Psoas muscle (tissue), 8 donors: ENCODE data around the gene NT5DC1. TPM values are rescaled to one million over a fixed set of nuclear protein-coding genes. Genes with fewer than 3 reads are reported as not detected.

Experiments
- ATAC-seq, 4 donors: fragments of 200-7000 bp; cut with Tn5 transposase; one replicate each; pipeline ENCODE4 v1.9.1; 2020; ENCODE audit warnings: moderate library complexity in 3 of 4, mild to moderate bottlenecking in 2 of 4
- DNase-seq, 2 donors: peaks; one replicate each; pipeline ENCODE4 v3.0.0-alpha.2; 2020
- H3K27ac ChIP-seq: fragments of 200-600 bp; one replicate; pipeline ENCODE4 v1.8.0; 2022
- H3K27me3 ChIP-seq, 3 donors: fragments of 200-600 bp in 1 of 3; one replicate each; pipeline versions ENCODE4 v1.6.1 to v1.8.0; 2013 to 2022; ENCODE audit warnings: low read length in 2 of 3, mild to moderate bottlenecking in 2 of 3, moderate library complexity in 1 of 3; ENCODE audit not compliant: insufficient read depth in 3 of 3
- H3K36me3 ChIP-seq, 2 donors: fragments of 200-600 bp in 1 of 2; one replicate each; pipeline versions ENCODE4 v1.6.1 to v1.8.0; 2013 to 2022; ENCODE audit warnings: low read depth in 1 of 2, mild to moderate bottlenecking in 1 of 2, moderate library complexity in 1 of 2; ENCODE audit not compliant: insufficient read depth in 1 of 2
- H3K4me1 ChIP-seq: fragments of 200-600 bp; one replicate; pipeline ENCODE4 v1.8.0; 2022
- H3K4me3 ChIP-seq: fragments of 200-600 bp; one replicate; pipeline ENCODE4 v1.8.0; 2022; ENCODE audit warnings: mild to moderate bottlenecking
- H3K9me3 ChIP-seq: fragments of 200-600 bp; one replicate; pipeline ENCODE4 v1.8.0; 2022
- WGBS, 3 donors: extraction: QIAGEN DNeasy Blood & Tissue Kit; methylation state at CpG; one replicate each; pipeline versions ENCODE4 v1.1.6 to v1.1.7; 2013; 5-methylcytosine and 5-hydroxymethylcytosine counted together
- intact Hi-C, 2 donors: fragments of 100-400 bp; cut with DNase I; formaldehyde crosslinking; loops; one replicate each; pipeline versions ENCODE4 v1.11.0 to v1.14.2; 2022
- polyA plus RNA-seq, 3 donors: library from polyadenylated mRNA; stranded (reverse); fragments of 200-250 nt; gene quantifications; one replicate each; pipeline ENCODE4 v1.2.3, GENCODE V29; 2013
- total RNA-seq, 4 donors: library from RNA; stranded (reverse); fragmentation: NEBNext Ultra II Directional in 2 of 4; extraction: Animal tissue kit (Norgen Biotek cat#: 25700) in 2 of 4; gene quantifications; one replicate each; pipeline versions ENCODE4 v1.2.1 to v1.2.4, GENCODE V29; 2021 to 2023
- TF ChIP-seq, protein P1 (sequence below): fragments of 200-600 bp; IDR thresholded peaks from one replicate; pipeline ENCODE4 v1.8.0; 2022; ENCODE audit warnings: antibody characterized with exemption
- donor health status: healthy with polysubstance abuse.
- donor health status: DM: no; HTN: no; CAD: no; lungs with moderate emphysema.
- donor health status: Bipolar disorder and iron deficiency.
- donor health status: healthy.
- donor health status: DM: yes; HTN: yes; CAD: no.
- donor health status: DM: no; HTN: no; CAD: no.
- donor health status: DM: no; HTN: no; CAD: no.
- donor health status: DM: yes; HTN: yes; CAD: no.

The NT5DC1 gene
- total and polyA plus RNA-seq, 7 donors: 4.6 to 30.9 (median 26.7) TPM

- no peak overlapping the region for H3K4me3 ChIP-seq
- no peak for ATAC-seq
- intact Hi-C loops: no loop called here
- H3K27me3 ChIP-seq: no peaks in the 10 kb centered on the region
- H3K4me1 ChIP-seq: peaks cover 23% of the 10 kb centered on the region
- no peaks in the 10 kb centered on the region for H3K36me3 ChIP-seq
- H3K9me3 ChIP-seq: no peaks in the 10 kb centered on the region
- 68 to 91% (median 76%) methylated on average over 2 of the region's 2 CpGs for WGBS, 3 donors
- DNase-seq: no peak
- no peak overlapping the region for H3K27ac ChIP-seq
- TF ChIP-seq, protein P1, sequence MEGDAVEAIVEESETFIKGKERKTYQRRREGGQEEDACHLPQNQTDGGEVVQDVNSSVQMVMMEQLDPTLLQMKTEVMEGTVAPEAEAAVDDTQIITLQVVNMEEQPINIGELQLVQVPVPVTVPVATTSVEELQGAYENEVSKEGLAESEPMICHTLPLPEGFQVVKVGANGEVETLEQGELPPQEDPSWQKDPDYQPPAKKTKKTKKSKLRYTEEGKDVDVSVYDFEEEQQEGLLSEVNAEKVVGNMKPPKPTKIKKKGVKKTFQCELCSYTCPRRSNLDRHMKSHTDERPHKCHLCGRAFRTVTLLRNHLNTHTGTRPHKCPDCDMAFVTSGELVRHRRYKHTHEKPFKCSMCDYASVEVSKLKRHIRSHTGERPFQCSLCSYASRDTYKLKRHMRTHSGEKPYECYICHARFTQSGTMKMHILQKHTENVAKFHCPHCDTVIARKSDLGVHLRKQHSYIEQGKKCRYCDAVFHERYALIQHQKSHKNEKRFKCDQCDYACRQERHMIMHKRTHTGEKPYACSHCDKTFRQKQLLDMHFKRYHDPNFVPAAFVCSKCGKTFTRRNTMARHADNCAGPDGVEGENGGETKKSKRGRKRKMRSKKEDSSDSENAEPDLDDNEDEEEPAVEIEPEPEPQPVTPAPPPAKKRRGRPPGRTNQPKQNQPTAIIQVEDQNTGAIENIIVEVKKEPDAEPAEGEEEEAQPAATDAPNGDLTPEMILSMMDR: no peak
Measured at GRCh38 chr6:116205281-116205680, 104.6 kb downstream of the NT5DC1 start.

- intact Hi-C loops: no loop called here
- H3K36me3 ChIP-seq: no peaks in the 10 kb centered on the region
- no peak for DNase-seq
- H3K27ac ChIP-seq: no peak overlapping the region
- no peak overlapping the region for H3K4me3 ChIP-seq
- no peaks in the 10 kb centered on the region for H3K27me3 ChIP-seq
- TF ChIP-seq, protein P1: no peak
- WGBS, 3 donors: 94 to 95% (median 95%) methylated on average over 1 of the region's 1 CpG
- no peaks in the 10 kb centered on the region for H3K9me3 ChIP-seq
- H3K4me1 ChIP-seq: peaks cover 12% of the 10 kb centered on the region
- no peak for ATAC-seq
Measured at GRCh38 chr6:116206231-116206903, 105.7 kb downstream of the NT5DC1 start.

DNA sequence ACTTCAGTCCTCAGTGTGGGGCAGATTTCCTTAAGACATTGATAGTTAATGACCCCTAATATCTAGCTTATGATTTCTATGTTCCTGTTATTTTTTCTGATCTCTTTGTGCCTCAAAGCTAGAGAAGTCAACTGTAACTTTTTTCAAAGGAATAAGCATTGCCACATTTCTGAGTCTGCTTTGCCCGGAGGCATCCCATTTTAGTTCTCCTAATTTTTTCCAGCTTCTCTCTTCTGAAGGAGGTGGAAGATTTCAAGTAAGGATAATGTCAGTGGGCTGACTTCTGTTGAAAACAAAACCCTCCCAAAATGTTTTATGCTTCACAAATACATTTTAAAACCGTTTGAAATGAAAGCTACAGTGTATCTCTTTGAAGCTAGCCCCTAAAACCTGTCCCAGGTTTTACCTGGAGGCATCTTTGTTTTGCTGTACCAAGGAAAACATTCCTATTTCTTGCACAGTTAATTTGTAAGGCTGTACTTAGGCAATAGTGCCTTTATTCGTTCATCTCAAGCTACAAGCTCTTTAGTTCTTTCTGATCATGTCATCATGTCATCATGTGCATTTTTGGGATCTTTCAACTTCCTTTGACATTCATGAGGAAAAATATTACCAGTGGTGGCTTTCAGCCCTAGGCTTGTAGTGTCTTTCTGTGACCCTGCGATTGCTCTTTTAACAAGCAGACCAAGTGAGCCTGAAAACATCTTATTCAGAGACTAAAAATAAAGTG lies 107.6 kb downstream of the NT5DC1 start:
- WGBS, 3 donors: 78 to 86% (median 80%) methylated on average over 4 of the region's 4 CpGs
- no peak for DNase-seq
- TF ChIP-seq, protein P1: no peak
- no peak for ATAC-seq
- Histone ChIP-seq H3K4me3 (no peak overlapping the region), H3K9me3 (no peaks in the 10 kb centered on the region), H3K27me3 (no peaks in the 10 kb centered on the region), H3K4me1 (no peaks in the 10 kb centered on the region), H3K36me3 (no peaks in the 10 kb centered on the region), H3K27ac (no peak overlapping the region)
- intact Hi-C loops: no loop called here

- TF ChIP-seq, protein P1: no peak
- intact Hi-C loops: loop anchor here in 1 of 2 donors (10.0 kb wide), 1 partner anchor 754 kb away; no protein-coding TSS in a partner anchor
- Histone ChIP-seq H3K36me3 (no peaks in the 10 kb centered on the region), H3K27me3 (no peaks in the 10 kb centered on the region), H3K4me1 (peaks cover under 1% of the 10 kb centered on the region), H3K27ac (no peak overlapping the region), H3K9me3 (no peaks in the 10 kb centered on the region), H3K4me3 (no peak overlapping the region)
- 89 to 95% (median 94%) methylated on average over 5 of the region's 5 CpGs for WGBS, 3 donors
- DNase-seq: no peak
- ATAC-seq: no peak
Measured at GRCh38 chr6:116210316-116210715, 109.7 kb downstream of the NT5DC1 start.
